GM18861 (cell line): Measurements from ENCODE around the gene PDE6D.
"Not testable (repeated sequence)": the region's sequence is repeated elsewhere in the genome, so short reads cannot be mapped to it uniquely, and the experiment has no call there.

ENCODE experiments used
- ATAC-seq: cut with Tn5 transposase; IDR thresholded peaks from one replicate; pipeline ENCODE4 v1.9.1; 2021; ENCODE audit not compliant: unreplicated experiment

PDE6D gene

DNA sequence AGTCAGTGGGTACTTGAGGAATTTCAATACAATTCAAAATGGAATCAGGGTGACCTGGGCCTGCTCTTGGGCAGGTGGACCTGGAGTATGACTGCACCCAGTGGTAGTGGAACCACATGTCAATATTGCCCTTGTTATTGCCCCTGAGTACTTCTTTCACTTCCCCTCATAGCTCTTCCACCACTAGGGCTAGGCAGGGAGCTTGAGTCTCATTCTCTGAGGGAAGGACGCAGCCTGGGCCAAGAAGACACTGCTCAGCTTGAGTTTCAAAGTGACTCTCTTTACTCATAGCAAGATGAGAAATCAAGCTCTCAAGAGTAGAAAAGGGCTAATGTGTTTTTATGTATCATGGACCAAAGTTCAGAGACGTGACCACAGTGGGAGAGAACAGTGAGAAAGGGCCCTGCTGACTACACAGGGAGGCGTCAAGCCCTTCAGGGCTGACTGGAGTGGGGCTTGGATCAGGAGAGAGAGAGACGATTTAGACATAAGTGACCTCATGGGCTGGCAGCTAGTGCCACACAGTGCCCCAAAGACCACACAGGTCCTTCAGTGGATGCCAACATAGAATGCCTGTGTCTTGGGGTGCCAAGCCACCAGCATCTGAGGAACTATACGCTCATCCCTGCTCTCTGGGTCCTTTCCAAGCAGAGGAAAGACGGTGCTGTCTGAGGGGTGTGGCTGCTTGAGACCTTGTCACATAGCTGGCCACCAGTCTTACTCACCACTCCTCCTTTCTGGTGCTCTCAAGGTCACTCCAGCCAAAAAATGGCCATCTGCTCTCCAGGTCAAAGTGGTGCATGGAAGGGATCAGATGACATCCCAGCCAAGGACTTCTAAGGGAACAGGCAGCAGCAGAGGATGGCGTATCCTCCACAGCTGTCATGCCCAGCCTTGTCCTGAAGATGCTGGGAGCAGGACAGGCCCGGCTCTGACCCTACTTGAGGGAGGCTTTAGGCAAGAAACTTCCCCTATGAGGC lies 59.8 kb downstream of the PDE6D start:
- ATAC-seq, result peak; percentile 64

DNA sequence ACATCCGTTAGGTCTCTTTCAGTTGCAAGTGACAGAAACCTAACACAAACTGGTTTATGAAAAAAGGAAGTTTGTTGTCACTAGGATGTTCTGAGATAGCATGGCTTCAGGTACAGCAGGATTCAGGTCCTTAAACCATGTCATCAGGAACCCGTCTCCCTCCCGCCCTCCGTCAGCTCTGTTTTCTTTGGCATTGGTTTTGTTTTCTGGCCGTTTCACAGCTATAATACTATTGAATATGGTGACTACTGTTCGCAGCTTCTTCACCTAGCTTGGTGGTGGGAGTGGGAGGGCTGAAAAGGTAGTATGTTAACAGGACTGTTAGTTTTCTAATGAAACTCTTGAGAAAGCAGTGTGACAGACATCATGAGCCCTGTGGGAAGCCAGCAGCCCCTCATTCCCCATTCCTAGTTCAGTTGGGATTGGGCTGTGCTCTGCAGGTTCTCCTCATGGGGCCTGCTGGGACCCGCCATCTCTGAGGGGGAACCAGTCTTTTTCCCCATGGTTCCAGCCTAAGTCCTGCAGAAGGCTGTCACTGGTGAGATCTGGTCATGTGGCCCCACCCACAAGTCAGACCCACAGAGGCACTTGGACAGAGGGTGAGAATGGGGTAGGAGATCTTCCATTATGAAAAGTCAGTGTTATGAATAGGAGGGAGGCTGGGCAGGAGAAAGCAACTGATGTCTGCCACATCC lies 60.6 kb downstream of the PDE6D start:
- ATAC-seq, result no peak

- ATAC-seq, result no peak
These were observed 62.3 kb downstream of the PDE6D start for GRCh38 chr2:231718799-231719198.

DNA sequence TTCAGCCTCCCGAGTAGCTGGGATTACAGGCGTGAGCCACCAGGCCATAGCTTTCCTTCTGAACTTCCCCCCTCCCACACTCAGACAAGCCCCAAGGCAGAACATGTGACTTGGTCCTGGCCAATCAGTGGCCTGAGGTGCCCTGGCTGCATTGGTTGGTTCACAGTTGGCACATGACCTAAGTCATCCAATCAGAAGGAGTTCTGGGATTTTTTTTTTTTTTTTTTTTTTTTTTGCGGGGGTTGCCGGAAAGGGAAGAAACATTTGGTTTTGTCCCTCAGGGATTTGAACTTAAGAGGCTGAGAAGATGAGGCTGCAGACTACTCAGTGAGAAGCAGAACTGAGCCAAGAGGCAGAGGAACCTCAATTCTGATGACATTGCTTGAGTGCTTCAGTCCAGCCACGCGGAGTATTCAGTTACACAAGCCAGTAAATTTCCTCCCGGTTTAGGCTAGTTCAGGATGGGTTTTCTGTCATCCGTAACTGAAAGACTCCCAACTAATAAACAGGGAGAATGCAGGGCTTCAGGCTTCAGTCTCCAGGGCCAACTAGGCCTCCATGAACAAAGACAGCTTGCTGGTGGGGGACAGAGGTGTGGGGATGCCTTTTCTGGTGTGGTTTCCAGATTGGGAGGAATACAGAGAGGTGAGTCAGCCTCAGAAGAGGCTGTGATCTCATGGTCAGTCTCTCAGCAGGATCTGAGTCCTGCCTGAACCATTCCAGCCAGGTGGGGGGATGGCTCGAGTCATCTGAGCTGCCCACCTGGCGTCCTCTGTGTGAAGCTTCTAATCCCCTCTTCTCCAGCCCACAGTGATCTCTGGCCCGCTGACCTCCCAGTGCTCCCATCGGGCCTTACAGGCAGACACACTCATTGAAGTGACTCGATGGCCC lies 63.6 kb downstream of the PDE6D start:
- peak; percentile 25 for ATAC-seq

DNA sequence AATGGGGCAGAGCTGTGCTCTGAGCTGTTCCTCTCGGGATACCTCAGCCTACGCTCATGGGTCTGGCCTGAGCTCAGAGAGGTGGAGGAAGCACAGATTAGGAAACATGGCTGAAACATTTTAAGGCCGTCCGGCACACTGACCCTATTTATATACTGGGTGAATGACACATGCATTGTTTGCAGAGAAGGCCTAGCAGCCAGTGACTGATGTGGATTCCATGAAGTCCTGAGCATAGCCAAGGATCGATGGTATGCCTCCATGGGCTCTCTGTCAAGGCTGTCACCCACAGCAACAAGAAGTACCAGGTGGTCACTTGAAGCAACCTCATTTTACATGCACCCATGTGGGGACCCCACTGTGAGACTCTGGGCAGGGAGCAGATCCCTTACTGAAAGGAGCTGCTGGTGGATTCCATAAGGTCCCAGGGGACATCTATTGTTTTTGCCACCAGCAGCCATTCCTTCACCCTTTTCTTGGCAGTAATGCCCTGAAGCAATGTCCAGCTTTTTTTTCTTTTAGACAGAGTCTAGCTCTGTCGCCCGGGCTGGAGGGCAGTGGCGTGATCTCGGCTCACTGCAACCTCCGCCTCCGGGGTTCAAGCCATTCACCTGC lies 64.3 kb downstream of the PDE6D start:
- ATAC-seq, result no peak

DNA sequence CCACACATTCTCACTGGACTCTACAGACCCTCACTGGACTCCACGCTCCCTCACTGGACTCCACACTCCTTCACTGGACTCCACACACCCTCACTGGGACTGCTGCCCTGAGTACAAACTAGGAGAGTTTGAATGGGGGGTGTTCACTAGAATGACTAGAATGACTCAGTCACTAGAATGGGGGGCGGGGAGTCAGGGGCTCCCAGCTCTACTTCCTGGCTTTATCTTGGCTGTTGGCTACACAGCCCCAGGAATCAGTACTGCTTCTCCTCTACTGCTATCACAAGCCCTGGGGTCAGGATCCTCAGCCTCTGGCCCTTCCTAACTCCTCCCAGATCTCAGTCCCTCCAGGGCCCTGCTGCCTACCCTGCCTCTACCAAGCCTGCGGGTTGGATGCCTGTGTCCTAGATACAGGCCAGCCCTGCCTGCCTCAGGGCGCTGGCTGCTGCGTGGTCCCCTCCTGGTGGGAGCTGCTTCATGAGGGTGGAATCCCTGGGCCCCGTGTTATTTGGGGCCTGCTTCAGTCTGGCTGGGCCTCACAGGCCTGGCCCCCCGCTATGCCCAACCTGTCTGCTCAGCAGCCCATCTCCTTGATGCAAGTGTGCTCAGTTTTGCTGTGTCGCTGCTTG lies 65.0 kb downstream of the PDE6D start:
- no peak for ATAC-seq

DNA sequence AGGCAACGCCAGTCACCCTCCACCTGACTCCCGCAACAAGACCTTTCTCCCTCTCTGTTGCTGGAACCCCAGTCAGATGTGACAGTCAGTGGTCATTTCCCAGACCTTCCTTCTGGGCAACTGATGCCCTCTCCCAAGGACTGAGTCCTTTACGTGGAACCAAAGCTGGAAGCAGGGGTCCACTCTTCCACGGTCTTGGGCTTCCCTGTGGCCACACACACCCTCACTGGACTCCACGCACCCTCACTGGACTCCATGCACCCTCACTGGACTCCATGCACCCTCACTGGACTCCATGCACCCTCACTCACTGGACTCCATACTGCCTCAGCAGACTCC lies 65.6 kb downstream of the PDE6D start:
- ATAC-seq, result no peak

DNA sequence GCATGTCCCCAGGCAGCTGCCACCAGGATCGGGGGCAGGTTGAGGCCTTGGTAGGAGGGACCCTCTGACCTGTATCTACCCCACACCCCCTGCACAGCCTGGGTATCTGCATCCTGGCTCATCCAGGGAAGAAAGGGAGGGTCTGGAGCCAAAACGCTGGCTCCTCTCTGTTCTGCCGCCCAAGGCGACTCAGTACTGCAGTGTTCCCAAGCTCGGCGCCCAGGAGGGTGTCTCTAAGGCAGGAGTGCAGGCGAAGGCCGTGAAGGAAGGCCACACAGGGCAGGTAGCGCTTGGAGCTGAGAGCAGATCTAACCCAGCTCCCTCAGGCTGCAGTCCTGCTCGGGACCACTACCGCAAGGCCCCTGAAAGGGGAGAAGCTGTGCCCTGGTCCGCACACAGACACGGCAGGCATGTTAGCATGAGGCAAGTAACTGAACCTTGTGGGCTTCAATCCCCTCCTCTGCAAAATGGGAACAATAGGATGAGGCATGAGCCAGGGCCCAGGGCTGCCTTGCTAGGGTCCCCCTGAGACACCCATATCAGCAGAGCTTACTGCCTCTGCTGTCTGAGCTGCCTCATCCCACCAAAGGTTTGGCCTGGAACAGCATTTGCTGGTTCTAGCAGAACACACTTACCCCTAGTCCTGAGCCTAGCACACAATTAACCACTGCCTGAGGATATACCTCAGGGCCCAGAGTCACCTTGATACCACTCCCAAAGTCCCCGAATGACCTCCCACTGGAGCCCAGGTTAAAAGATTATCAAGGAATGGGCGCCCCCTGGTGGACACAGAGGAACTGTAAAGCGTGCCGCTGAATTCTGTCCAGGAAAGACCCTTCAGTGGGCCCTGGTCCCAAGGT lies 66.2 kb downstream of the PDE6D start:
- no peak for ATAC-seq

GRCh38 chr2:231713730-231714638 lies 67.1 kb downstream of the PDE6D start:
- no peak for ATAC-seq

GRCh38 chr2:231713406-231713729 lies 67.7 kb downstream of the PDE6D start:
- ATAC-seq, result not testable (repeated sequence)

- ATAC-seq, result not testable (repeated sequence)
These were observed 68.5 kb downstream of the PDE6D start for GRCh38 chr2:231712451-231713021.

DNA sequence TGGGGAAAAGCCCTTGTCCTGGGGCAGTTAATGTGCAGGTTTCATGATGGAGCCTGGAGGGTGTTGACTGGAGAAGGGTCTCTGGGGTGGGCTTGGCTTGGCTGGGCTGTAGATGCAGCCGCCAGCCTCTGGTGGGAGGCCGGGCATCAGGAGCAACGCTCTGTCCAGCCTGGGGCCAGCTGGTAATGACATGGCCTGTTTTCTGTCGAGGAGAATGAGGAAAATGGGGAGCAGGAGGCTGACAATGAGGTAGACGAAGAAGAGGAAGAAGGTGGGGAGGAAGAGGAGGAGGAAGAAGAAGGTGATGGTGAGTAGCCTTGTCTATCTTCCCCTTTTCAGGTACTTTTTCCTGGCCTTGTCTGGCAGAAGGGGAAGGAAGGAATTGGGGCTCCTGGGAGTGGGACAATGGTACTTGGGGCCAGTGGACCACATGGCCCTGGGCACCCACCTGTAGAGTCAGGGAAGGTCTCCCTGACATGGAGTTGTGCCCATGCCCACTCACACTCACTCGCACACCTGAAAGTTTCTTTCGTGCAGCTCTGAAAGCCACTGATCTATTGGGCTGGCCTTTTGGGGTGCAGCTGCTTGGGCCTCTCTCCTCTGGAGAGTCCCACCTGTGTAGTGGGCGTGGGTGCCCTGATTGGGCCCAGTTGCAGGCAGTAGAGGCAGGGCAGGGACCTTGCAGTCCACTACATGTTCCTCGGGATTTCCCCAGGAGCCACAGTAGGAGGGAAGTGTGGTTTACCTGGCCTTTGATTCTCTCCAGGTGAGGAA lies 69.2 kb downstream of the PDE6D start:
- no peak for ATAC-seq

GRCh38 chr2:231710799-231711676 lies 70.0 kb downstream of the PDE6D start:
- no peak for ATAC-seq

GRCh38 chr2:231709981-231710798 lies 70.9 kb downstream of the PDE6D start:
- ATAC-seq, result peak; percentile 17

- ATAC-seq, result no peak
These were observed 71.5 kb downstream of the PDE6D start for GRCh38 chr2:231709636-231709980.
